Lower lobe of right lung (tissue), 2 donors: ENCODE results near the gene SOX8. TPM values are rescaled to one million over a fixed set of nuclear protein-coding genes. Genes with fewer than 3 reads are reported as not detected.

Source experiments
- ATAC-seq, 2 donors: fragments of 200-7000 bp; cut with Tn5 transposase; one replicate each; pipeline ENCODE4 v1.9.1; 2020 to 2022; ENCODE audit warnings: mild to moderate bottlenecking in 2 of 2, moderate library complexity in 2 of 2
- DNase-seq: peaks from one replicate; pipeline ENCODE4 v3.0.0-alpha.2; 2020
- H3K27ac ChIP-seq: fragments of 200-600 bp; one replicate; pipeline ENCODE4 v1.8.0; 2022
- H3K27me3 ChIP-seq: fragments of 200-600 bp; one replicate; pipeline ENCODE4 v1.8.0; 2022; ENCODE audit warnings: low read depth
- H3K36me3 ChIP-seq: fragments of 200-600 bp; one replicate; pipeline ENCODE4 v1.8.0; 2022; ENCODE audit warnings: mild to moderate bottlenecking
- H3K4me1 ChIP-seq: fragments of 200-600 bp; one replicate; pipeline ENCODE4 v1.8.0; 2022
- H3K4me3 ChIP-seq: fragments of 200-600 bp; one replicate; pipeline ENCODE4 v1.8.0; 2022; ENCODE audit warnings: mild to moderate bottlenecking
- H3K9me3 ChIP-seq: fragments of 200-600 bp; one replicate; pipeline ENCODE4 v1.8.0; 2022
- CTCF ChIP-seq: fragments of 200-600 bp; IDR thresholded peaks from one replicate; pipeline ENCODE4 v1.8.0; 2022; ENCODE audit warnings: antibody characterized with exemption, mild to moderate bottlenecking
- intact Hi-C: fragments of 100-400 bp; cut with DNase I; formaldehyde crosslinking; loops from one replicate; pipeline ENCODE4 v1.11.0; 2022
- total RNA-seq: library from RNA; stranded (reverse); fragmentation: NEBNext Ultra II Directional; extraction: Animal tissue kit (Norgen Biotek cat#: 25700); gene quantifications from one replicate; pipeline ENCODE4 v1.2.1, GENCODE V29; 2021
- donor health status: DM: no; HTN: yes; CAD: no; lungs with severe emphysema.

Gene SOX8
- total RNA-seq, 1 donor from 2014 or later, result 0.15 TPM

- intact Hi-C loops, result no loop called here
- no peak overlapping the region for H3K4me3 ChIP-seq
- no peaks in the 10 kb centered on the region for H3K4me1 ChIP-seq
- no peaks in the 10 kb centered on the region for H3K36me3 ChIP-seq
- DNase-seq, result no peak
- peaks cover 19% of the 10 kb centered on the region for H3K27me3 ChIP-seq
- ATAC-seq, result no peak
- H3K27ac ChIP-seq, result no peak overlapping the region
- no peaks in the 10 kb centered on the region for H3K9me3 ChIP-seq
- no peak for TF ChIP-seq CTCF
Observed at GRCh38 chr16:1008085-1008484, 26.5 kb downstream of the SOX8 start.

DNA sequence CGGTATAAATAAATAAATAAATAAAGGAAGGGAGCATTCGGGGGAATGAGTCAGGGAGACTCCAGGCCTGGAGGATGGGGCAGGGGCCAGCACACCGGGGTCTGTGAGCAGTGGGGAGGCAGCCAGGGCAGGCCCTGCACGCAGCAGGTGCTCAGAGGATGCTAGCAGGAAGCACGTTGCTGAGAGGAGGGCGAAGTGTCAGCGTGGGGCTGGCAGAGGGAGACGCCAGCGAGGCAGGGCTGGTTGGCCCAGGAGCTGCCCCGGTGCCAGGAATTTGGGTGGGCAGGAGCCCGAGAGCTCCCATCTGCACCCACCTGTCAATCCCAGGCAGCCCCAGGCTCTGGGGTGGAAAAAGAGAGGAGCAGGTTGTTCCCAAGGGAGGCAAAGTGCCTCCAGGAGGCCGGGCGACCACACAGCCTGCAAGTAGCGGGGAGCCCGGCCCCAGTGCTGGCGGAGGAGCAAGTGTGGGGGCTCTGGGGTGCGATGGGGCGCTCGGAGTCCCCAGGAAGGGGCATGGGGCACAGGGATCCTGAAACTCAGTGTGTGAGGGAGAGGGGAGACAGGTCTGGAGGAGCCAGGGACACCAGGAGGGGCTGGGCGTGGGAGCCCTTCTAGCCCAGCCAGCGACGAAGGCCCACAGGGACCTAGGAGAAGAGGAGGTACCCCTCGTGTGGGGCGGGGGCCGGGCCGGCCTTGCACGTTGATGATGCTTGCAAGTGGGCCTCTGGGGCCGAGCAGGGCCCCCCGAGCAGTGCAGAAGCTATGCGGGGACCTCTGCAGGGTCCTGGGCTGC, 28.0 kb downstream of the SOX8 start:
- no peak for ATAC-seq

GRCh38 chr16:1010251-1010650, 28.7 kb downstream of the SOX8 start:
- no peak for TF ChIP-seq CTCF
- Histone ChIP-seq H3K4me3 (no peak overlapping the region), H3K9me3 (no peaks in the 10 kb centered on the region), H3K27ac (no peak overlapping the region), H3K36me3 (no peaks in the 10 kb centered on the region), H3K4me1 (no peaks in the 10 kb centered on the region), H3K27me3 (peaks cover 19% of the 10 kb centered on the region)
- no peak for DNase-seq
- intact Hi-C loops, result no loop called here
- no peak for ATAC-seq

More for the DNA sequence above, 28.0 kb downstream of the SOX8 start:
- no peaks in the 10 kb centered on the region for H3K36me3 ChIP-seq
- H3K9me3 ChIP-seq, result no peaks in the 10 kb centered on the region
- no peak overlapping the region for H3K27ac ChIP-seq
- intact Hi-C loops, result no loop called here
- H3K27me3 ChIP-seq, result peaks cover 19% of the 10 kb centered on the region
- no peak for TF ChIP-seq CTCF
- H3K4me3 ChIP-seq, result no peak overlapping the region
- H3K4me1 ChIP-seq, result no peaks in the 10 kb centered on the region
- DNase-seq, result no peak

GRCh38 chr16:1010815-1011214, 29.2 kb downstream of the SOX8 start:
- no peak for TF ChIP-seq CTCF
- Histone ChIP-seq H3K27me3 (peaks cover 19% of the 10 kb centered on the region), H3K27ac (no peak overlapping the region), H3K4me3 (no peak overlapping the region), H3K4me1 (no peaks in the 10 kb centered on the region), H3K9me3 (no peaks in the 10 kb centered on the region), H3K36me3 (no peaks in the 10 kb centered on the region)
- DNase-seq, result no peak
- ATAC-seq, result no peak
- intact Hi-C loops, result no loop called here

GRCh38 chr16:1011316-1012082, 29.9 kb downstream of the SOX8 start:
- intact Hi-C loops, result no loop called here
- H3K27ac ChIP-seq, result no peak overlapping the region
- DNase-seq (no peak), ATAC-seq (no peak)
- H3K9me3 ChIP-seq, result no peaks in the 10 kb centered on the region
- H3K4me3 ChIP-seq, result no peak overlapping the region
- H3K27me3 ChIP-seq, result peaks cover 19% of the 10 kb centered on the region
- H3K4me1 ChIP-seq, result no peaks in the 10 kb centered on the region
- no peak for TF ChIP-seq CTCF
- H3K36me3 ChIP-seq, result no peaks in the 10 kb centered on the region
